ENCODE measurements around the gene COX4I1. TPM values are rescaled to one million over a fixed set of nuclear protein-coding genes. Genes with fewer than 3 reads are reported as not detected.

Gene COX4I1
- total RNA-seq, 1 donor from 2014 or later, result 308 TPM

DNA sequence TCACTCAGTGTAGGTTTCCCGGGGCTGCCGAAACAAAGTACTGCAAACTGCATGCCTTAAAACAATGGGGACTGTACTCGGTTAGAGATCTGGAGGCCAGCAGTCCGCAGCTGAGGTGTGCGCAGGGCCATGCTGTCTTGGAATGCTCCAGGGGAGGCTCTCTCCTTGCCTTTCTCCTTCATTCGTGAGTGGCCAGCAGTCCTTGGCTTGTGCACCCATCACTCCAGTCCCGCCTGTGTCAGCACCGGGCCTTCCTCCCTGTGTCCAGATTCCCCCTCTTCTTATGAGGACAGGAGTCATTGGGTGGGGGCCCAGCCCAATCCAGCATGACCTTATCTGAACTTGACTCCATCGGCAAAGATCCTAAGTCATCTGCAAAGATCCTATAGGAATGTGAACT, 43.4 kb downstream of the COX4I1 start:
- Mint-ChIP-seq H3K9me3 (no peaks in the 10 kb centered on the region), H3K4me3 (no peak overlapping the region), H3K27me3 (ENCODE audit: insufficient read depth, low read depth) (peaks cover 14% of the 10 kb centered on the region), H3K27ac (no peak overlapping the region), H3K4me1 (no peaks in the 10 kb centered on the region), H3K36me3 (no peaks in the 10 kb centered on the region)
- Histone ChIP-seq H4K20me1 (ENCODE audit: low read depth) (no peaks in the 10 kb centered on the region), H3K9ac (no peak overlapping the region), H3K4me1 (no peaks in the 10 kb centered on the region), H3K36me3 (no peaks in the 10 kb centered on the region), H3K4me2 (no peak overlapping the region), H3K79me2 (ENCODE audit: low read depth) (no peaks in the 10 kb centered on the region), H3K27me3 (no peaks in the 10 kb centered on the region), H3K9me3 (ENCODE audit: low read depth) (no peaks in the 10 kb centered on the region), H3K4me3 (no peak overlapping the region), H2AFZ (replicated peaks) (no peak overlapping the region), H3F3A (ENCODE audit: low read depth) (no peaks in the 10 kb centered on the region), H3K27ac (no peak overlapping the region)
- DNase-seq (ENCODE audit: low spot score), result no peak
- no peak for TF ChIP-seq CTCF (IDR thresholded peaks at IDR 0.05)
- TF ChIP-seq EZH2 (IDR thresholded peaks at IDR 0.05), result no peak
- TF ChIP-seq EZH2phosphoT487 (IDR thresholded peaks at IDR 0.05), result no peak

DNA sequence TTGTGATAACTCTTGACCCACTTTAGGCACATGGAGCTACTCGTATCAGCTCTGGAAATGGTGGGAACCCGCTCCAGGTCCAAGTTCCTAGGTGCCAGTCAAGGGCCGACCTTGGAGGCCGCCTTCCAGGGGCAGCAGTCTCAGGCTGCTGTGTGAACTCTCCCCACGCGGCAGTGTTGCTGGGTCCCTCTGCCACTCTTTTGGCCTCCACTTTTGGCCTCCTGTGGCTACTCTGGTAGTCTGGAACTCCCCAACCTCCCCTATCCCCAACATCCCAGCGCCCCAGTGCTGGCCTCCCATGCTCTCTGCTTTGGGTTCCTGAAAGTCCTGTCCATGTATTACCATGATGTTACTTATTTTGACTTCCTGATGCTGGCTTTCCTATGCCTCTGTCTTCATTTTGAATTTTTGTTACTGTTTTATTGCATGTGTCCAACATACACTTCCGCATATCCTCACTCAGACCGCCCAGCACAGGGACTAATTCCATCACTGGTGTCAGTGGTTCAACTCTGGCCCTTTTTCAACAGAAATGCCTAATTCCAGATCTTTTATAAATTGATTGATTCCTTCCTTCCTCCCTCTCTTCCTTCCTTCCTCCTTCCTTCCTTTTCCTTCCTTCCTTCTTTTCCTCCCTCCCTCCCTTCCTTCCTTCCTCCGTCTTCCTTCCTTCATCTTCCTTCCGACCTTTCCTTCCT, 44.1 kb downstream of the COX4I1 start:
- Mint-ChIP-seq H3K27me3 (ENCODE audit: insufficient read depth, low read depth) (peaks cover 13% of the 10 kb centered on the region), H3K36me3 (no peaks in the 10 kb centered on the region), H3K27ac (no peak overlapping the region), H3K4me3 (no peak overlapping the region), H3K4me1 (no peaks in the 10 kb centered on the region), H3K9me3 (no peaks in the 10 kb centered on the region)
- Histone ChIP-seq H3K9me3 (ENCODE audit: low read depth) (no peaks in the 10 kb centered on the region), H3K9ac (no peak overlapping the region), H3K4me2 (no peak overlapping the region), H2AFZ (replicated peaks) (no peak overlapping the region), H4K20me1 (ENCODE audit: low read depth) (no peaks in the 10 kb centered on the region), H3K27ac (no peak overlapping the region), H3F3A (ENCODE audit: low read depth) (no peaks in the 10 kb centered on the region), H3K36me3 (no peaks in the 10 kb centered on the region), H3K79me2 (ENCODE audit: low read depth) (no peaks in the 10 kb centered on the region), H3K4me1 (no peaks in the 10 kb centered on the region), H3K27me3 (no peaks in the 10 kb centered on the region), H3K4me3 (no peak overlapping the region)
- TF ChIP-seq CTCF (IDR thresholded peaks at IDR 0.05) (no peak), EZH2 (IDR thresholded peaks at IDR 0.05) (no peak), EZH2phosphoT487 (IDR thresholded peaks at IDR 0.05) (no peak)
- no peak for DNase-seq (ENCODE audit: low spot score)

DNA sequence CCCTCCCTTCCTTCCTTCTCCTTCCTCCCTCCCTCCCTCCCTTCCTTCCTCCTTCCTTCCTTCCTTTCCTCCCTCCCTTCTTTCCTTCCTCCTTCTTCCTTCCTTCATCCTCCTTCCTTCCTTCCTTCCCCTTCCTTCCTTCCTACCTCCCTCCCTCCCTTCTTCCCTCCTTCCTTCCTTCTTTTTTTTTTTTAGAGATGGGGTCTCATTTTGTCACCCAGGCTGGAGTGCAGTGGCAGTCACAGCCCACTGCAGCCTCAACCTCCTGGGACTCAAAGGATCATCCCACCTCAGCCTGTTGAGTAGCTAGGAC, 44.6 kb downstream of the COX4I1 start:
- DNase-seq (ENCODE audit: low spot score), result no peak
- Histone ChIP-seq H3K9me3 (ENCODE audit: low read depth) (no peaks in the 10 kb centered on the region), H3K27ac (no peak overlapping the region), H4K20me1 (ENCODE audit: low read depth) (no peaks in the 10 kb centered on the region), H3K4me1 (no peaks in the 10 kb centered on the region), H3K4me3 (no peak overlapping the region), H3F3A (ENCODE audit: low read depth) (no peaks in the 10 kb centered on the region), H2AFZ (replicated peaks) (no peak overlapping the region), H3K9ac (no peak overlapping the region), H3K4me2 (no peak overlapping the region), H3K27me3 (no peaks in the 10 kb centered on the region), H3K36me3 (no peaks in the 10 kb centered on the region), H3K79me2 (ENCODE audit: low read depth) (no peaks in the 10 kb centered on the region)
- Mint-ChIP-seq H3K9me3 (no peaks in the 10 kb centered on the region), H3K4me3 (no peak overlapping the region), H3K4me1 (no peaks in the 10 kb centered on the region), H3K27me3 (ENCODE audit: insufficient read depth, low read depth) (peaks cover 8% of the 10 kb centered on the region), H3K36me3 (no peaks in the 10 kb centered on the region), H3K27ac (no peak overlapping the region)
- no peak for TF ChIP-seq EZH2 (IDR thresholded peaks at IDR 0.05)
- no peak for TF ChIP-seq EZH2phosphoT487 (IDR thresholded peaks at IDR 0.05)
- TF ChIP-seq CTCF (IDR thresholded peaks at IDR 0.05), result no peak
